ENCODE data around the gene CIRBP. TPM values are rescaled to one million over a fixed set of nuclear protein-coding genes. Genes with fewer than 3 reads are reported as not detected.
A peak's percentile ranks its signal among the peaks of the same experiment; 100 is the strongest.

The CIRBP gene
- total and polyA plus RNA-seq, 2 of the 13 experiments (the other 11 are each of a cell fraction or from before 2014, with no cell fraction given), result 133 to 140 TPM

- TF ChIP-seq ZBTB14 (CRISPR knock-in tag; IDR thresholded peaks at IDR 0.05), result peak; percentile 68; the same call in 1 of the 2 replicates
- no peak for TF ChIP-seq ZBTB44 (CRISPR knock-in tag; IDR thresholded peaks at IDR 0.05)
- TF ChIP-seq SPEN (CRISPR knock-in tag; IDR thresholded peaks at IDR 0.05; ENCODE audit: low read depth), result peak; percentile 30; the same call in 1 of the 2 replicates
- TF ChIP-seq ETS1 (CRISPR knock-in tag; IDR thresholded peaks at IDR 0.05), result no peak; the same call in 1 of the 2 replicates
- TF ChIP-seq POGK (CRISPR knock-in tag; conservative IDR thresholded peaks at IDR 0.05), result peak; percentile 86
- no peak for TF ChIP-seq NR2F6 (IDR thresholded peaks at IDR 0.05)
- no peak for TF ChIP-seq NR2F6 (CRISPR knock-in tag; IDR thresholded peaks at IDR 0.05)
- no peak for TF ChIP-seq ZBED4 (CRISPR knock-in tag; IDR thresholded peaks at IDR 0.05; ENCODE audit: borderline replicate concordance)
- no peak for TF ChIP-seq DPF2 (CRISPR knock-in tag; IDR thresholded peaks at IDR 0.05; ENCODE audit: borderline replicate concordance, low read depth)
- no peak for TF ChIP-seq HBP1 (CRISPR knock-in tag; IDR thresholded peaks at IDR 0.05; ENCODE audit: low read depth)
- no peak for TF ChIP-seq ZNF292 (CRISPR knock-in tag; IDR thresholded peaks at IDR 0.05; ENCODE audit: borderline replicate concordance, low read depth)
- TF ChIP-seq GLMP (CRISPR knock-in tag; IDR thresholded peaks at IDR 0.05; ENCODE audit: borderline replicate concordance), result no peak
Measured at GRCh38 chr19:1269478-1270212, 513 bp downstream of the CIRBP start (continued).

All from HepG2 (cell line).